ENCODE measurements around the gene B4GALT6. TPM values are rescaled to one million over a fixed set of nuclear protein-coding genes. Genes with fewer than 3 reads are reported as not detected.

Gene B4GALT6
- total RNA-seq, 1 donor = 6.3 TPM

DNA sequence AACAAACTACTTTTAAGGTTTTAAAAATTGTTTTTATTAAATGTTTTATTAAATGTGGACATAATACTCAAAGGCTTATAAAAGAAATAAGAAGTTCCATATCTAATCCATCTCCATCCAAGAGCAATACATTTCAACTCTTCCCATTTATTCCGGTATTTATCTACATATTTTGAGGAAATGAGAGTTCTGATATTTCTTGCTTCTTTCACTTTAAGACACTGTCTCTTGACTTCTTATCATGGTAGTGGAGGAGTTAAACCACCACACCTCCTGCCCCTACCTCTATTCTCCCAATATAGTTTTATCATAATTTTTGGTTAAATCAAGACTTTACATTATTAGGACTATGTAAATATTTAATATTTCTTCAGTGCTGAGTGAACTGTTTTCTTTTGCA lies 52.0 kb downstream of the B4GALT6 start:
- TF ChIP-seq, protein P1, sequence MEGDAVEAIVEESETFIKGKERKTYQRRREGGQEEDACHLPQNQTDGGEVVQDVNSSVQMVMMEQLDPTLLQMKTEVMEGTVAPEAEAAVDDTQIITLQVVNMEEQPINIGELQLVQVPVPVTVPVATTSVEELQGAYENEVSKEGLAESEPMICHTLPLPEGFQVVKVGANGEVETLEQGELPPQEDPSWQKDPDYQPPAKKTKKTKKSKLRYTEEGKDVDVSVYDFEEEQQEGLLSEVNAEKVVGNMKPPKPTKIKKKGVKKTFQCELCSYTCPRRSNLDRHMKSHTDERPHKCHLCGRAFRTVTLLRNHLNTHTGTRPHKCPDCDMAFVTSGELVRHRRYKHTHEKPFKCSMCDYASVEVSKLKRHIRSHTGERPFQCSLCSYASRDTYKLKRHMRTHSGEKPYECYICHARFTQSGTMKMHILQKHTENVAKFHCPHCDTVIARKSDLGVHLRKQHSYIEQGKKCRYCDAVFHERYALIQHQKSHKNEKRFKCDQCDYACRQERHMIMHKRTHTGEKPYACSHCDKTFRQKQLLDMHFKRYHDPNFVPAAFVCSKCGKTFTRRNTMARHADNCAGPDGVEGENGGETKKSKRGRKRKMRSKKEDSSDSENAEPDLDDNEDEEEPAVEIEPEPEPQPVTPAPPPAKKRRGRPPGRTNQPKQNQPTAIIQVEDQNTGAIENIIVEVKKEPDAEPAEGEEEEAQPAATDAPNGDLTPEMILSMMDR (IDR thresholded peaks at IDR 0.05; ENCODE audit: insufficient read depth, low read length) = no peak
- no peak for DNase-seq (ENCODE audit: low read depth)
- H3K4me3 ChIP-seq (ENCODE audit: low read depth, low read length) = no peak overlapping the region

DNA sequence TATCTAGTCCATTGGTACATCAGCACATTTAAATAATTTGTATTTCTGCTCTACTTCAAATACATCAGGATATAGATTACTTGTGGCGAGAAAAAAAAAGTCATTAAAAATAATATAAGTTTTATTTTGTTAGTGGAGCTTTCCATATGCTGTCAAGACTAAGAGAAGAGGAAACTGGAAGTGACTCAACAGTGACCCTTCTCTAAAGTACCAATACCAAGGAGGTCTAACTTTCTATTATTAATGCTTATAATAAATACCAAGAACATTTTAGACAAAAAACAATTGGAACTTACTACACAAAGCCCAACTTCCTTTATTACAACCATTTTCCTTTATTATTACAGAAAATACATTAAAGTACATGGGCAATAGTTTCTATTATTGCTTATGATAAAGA lies 52.9 kb downstream of the B4GALT6 start:
- TF ChIP-seq, protein P1 (IDR thresholded peaks at IDR 0.05; ENCODE audit: insufficient read depth, low read length) = no peak
- DNase-seq (ENCODE audit: low read depth) = no peak

DNA sequence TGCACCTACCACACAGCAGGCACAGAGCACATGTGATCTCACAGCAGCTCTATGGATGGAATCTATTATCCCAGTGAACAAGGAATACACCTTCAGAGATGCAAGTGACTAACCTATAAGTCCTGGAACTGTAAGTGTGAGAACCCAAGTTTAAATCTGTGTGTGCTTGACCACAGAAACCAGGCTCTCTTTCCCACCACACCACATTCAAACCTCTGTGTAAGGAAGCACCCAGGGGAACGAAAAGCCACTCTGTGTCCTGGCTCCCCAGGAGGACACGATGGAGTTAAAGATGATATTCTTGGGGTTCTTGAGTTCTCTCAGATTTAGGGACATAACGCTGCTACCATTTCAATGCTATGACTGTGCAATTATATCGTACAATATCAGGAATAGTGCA lies 53.8 kb downstream of the B4GALT6 start:
- no peak overlapping the region for H3K4me3 ChIP-seq (ENCODE audit: low read depth, low read length)
- TF ChIP-seq, protein P1 (IDR thresholded peaks at IDR 0.05; ENCODE audit: insufficient read depth, low read length) = no peak

More for the DNA sequence above, 52.9 kb downstream of the B4GALT6 start:
- H3K4me3 ChIP-seq (ENCODE audit: low read depth, low read length) = no peak overlapping the region

DNA sequence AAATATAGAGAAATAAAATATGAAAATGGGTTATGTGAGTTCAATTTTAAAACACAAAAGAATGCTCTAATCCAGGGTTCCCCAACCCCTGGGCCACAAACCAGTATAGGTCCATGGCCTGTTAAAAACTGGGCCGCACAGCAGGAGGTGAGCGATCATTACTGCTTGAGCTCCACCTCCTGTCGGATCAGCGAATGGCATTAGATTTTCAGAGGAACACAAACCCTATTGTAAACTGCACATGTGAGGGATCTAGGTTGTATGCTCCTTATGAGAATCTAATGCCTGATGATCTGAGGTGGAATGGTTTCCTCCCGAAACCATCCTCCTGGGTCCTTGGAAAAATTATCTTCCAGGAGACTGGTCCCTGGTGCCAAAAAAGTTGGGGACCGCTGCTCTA lies 58.0 kb downstream of the B4GALT6 start:
- TF ChIP-seq, protein P1 (IDR thresholded peaks at IDR 0.05; ENCODE audit: insufficient read depth, low read length) = no peak
- no peak overlapping the region for H3K4me3 ChIP-seq (ENCODE audit: low read depth, low read length)
- no peak for DNase-seq (ENCODE audit: low read depth)

More for the DNA sequence above, 53.8 kb downstream of the B4GALT6 start:
- no peak for DNase-seq (ENCODE audit: low read depth)

DNA sequence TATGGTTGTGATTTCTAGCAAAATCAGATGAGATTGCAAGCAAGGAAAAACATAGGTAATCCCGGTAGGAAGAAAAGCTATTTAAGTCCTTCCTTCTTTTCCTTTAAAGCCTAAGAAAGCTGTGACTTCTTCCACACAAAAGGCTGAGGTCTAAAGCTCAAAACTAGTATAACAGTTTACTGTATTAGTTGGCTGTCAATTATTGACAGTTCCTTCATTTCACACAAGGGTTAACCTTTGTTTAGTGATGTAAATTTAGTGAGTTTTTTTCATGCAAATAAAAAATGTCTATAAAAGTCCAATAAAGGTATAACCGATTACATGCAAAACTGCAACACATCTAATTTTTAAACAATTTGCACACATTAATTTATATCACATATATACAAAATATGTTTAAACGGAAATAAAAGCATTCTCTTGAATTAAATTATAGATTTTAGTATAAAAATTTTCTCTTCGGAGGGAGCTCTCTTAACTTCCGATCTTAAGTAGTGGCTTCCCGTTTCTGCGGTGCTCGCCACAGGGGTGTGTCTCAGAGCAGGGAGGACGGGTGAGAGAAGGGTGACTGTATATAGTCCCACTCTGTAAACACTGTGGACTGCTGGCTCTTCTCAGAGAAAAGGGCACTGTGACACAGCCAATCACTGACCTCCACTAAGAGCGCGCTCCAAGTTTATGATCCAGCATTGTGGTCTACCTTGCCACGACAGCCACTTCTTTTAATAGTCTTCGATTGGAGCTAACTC lies 59.3 kb downstream of the B4GALT6 start:
- DNase-seq (ENCODE audit: low read depth) = no peak
- TF ChIP-seq, protein P1 (IDR thresholded peaks at IDR 0.05; ENCODE audit: insufficient read depth, low read length) = no peak
- H3K4me3 ChIP-seq (ENCODE audit: low read depth, low read length) = no peak overlapping the region

DNA sequence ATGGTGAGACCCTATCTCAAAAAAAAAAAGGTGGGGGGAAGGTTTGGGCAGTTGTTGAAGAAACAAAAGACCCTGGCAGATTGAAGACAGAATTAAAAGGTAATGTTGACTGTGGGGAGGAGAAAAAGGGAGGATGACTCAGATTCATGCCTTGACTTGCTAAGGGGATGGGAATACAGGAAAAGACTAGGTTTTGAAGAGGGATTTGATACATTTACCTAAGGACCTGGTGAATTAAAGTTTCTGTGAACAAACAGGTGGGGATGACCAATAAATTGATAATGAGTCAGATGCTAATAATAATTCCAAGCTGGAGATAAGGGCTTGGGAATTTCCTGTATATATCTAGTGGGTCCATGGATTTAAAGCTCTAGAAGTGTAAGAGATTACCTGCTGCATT lies 65.1 kb downstream of the B4GALT6 start:
- TF ChIP-seq, protein P1 (IDR thresholded peaks at IDR 0.05; ENCODE audit: insufficient read depth, low read length) = no peak
- H3K4me3 ChIP-seq (ENCODE audit: low read depth, low read length) = no peak overlapping the region
- DNase-seq (ENCODE audit: low read depth) = no peak

- TF ChIP-seq, protein P1 (IDR thresholded peaks at IDR 0.05; ENCODE audit: insufficient read depth, low read length) = no peak
- no peak for DNase-seq (ENCODE audit: low read depth)
- no peak overlapping the region for H3K4me3 ChIP-seq (ENCODE audit: low read depth, low read length)
These were observed 65.6 kb downstream of the B4GALT6 start for GRCh38 chr18:31618801-31619200.
